ENCODE data around the gene LIMA1.
"Not testable (repeated sequence)": the region's sequence is repeated elsewhere in the genome, so short reads cannot be mapped to it uniquely, and the experiment has no call there.

GRCh38 chr12:50324770-50325169 is 41.5 kb upstream of the LIMA1 start:
- TF ChIP-seq POLR2AphosphoS5 (IDR thresholded peaks at IDR 0.05; ENCODE audit: borderline replicate concordance, low read depth, low read length); EZH2 (IDR thresholded peaks at IDR 0.05): not testable (repeated sequence)

Data from SK-N-MC (cell line).